ENCODE measurements around the gene KDM4C.
"Not testable (repeated sequence)": the region's sequence is repeated elsewhere in the genome, so short reads cannot be mapped to it uniquely, and the experiment has no call there.

KDM4C gene

DNA sequence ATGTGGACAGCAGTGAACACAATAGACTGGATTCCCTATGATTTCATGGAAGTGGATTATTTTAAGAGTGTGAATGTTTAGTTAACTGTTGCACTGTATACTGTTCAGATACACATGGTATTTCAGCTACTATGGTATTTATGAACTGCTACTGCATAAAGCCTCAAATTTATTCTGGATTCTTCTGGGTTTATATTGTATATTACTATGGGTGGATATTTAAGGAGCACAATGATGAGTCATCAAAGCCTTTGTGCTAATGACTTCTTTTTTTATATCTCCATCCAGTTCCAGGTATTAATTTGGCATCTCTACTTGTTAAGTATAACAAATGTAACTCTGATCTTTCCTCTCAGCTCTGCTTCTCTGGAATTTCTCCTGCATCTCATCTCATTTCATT lies 6.8 kb downstream of the KDM4C start:
- no peak for DNase-seq (ENCODE audit: low spot score)

GRCh38 chr9:6764950-6765349 lies 7.2 kb downstream of the KDM4C start:
- no peak for DNase-seq (ENCODE audit: low spot score)

- DNase-seq (ENCODE audit: low spot score), result no peak
These were observed 7.6 kb downstream of the KDM4C start for GRCh38 chr9:6765396-6765795.

DNA sequence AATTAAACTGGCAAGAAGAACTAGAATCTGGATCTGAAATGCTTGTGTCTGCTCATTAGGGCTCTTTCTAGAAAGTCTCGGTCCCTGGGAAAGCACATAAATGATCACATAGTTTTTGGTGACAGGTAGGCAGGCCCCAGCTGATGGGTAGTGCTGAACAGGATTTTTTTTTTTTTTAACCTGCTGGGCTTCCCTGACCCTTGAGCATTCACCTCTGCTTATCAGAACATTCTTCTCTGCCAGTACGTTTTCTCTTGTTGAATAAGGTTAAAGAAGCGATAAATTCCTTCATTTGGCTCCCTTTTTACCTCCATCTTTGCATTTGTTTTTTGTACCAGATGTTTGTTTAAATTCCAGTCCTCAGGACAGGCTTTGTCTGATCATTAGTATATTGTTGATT lies 8.8 kb downstream of the KDM4C start:
- DNase-seq (ENCODE audit: low spot score), result no peak

- DNase-seq (ENCODE audit: low spot score), result not testable (repeated sequence)
These were observed 10.8 kb downstream of the KDM4C start for GRCh38 chr9:6768587-6768986.

DNA sequence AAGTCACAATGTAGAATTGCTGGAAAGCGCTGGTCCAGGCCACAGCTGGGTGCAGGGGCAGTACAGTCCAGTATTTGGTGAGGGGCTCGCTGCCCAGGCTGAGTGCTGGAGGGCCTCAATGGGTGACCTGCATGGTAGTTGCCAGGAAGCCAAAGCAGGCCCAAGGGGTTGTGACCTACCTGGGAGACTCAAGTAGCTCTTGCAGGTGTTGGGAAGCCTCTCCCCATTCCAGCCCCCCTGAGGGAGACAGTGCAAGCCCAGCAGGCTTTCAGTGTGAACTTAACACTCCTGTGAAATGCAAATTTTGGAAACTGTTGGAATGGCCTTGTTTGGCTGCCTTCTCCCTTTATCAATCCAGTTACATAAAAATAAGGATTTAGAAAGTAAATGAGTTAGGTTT lies 13.9 kb downstream of the KDM4C start:
- no peak for DNase-seq (ENCODE audit: low spot score)

DNA sequence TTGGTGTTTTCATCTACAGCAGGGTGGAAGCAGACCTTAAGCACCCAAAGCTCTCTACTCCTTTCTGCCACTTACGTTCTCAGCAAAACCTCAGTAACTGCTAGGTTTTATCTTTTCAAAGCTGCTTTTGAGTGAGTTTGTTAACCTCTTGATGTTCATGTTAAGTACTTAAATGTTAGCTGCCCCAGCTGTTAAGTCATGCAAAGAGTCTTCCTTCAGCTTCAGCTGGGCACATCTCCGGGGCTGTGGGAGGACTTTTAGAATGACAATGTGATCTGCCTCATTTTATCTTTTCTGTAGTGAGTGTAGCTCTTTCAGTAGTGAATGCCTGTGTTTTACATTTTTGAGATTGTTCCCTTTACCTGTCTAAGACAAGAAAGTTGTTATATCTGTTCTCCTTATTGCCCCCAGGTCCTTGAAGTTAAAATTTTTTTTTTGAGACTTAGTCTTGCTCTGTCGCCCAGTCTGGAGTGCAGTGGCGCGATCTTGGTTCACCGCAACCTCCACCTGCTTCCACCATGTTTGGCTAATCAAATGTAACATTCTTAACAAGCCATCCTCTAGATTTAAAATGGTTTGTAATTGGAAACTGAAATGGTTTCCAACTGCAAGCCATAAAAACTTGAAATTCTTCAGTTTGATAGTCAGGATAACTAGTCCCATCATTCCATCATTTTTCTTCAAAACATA lies 19.6 kb downstream of the KDM4C start:
- no peak for DNase-seq (ENCODE audit: low spot score)

DNA sequence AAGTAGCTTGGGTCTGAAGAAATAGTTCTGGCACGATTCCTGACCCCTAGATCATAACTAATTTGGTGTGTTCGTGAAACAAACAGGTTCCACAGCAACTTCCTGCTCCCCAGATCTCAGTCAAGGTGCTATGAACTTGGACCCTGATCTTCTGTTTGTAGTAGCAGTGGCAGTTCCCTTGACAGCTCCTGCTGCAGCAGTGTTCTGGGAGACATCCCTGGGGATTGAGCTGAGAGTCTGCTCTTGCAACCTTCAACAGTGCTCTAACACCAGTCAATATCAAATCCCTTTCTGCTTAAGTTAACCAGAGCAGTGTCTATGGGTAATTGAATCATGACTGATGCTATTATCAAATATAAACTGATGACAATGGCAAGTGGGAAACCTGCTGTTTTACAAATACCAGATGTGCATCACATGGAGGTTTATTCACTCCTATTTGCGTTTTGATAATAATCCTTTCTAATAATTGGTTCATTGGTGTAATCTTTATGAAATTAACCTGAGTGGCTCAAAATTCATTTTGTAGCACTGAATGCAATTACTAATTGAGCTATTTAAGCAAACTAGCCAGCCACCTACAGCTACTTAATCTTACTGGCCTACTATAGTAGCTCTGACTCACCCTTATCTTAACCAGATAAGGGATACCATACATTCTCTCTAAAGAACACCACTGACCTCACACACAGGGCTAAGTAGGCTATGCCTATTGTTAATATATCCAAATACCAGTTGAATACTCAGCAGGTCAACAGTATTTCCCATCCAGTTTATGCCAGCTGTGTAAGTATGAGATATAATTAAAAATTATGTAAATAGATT lies 21.9 kb downstream of the KDM4C start:
- no peak for DNase-seq (ENCODE audit: low spot score)

- no peak for DNase-seq (ENCODE audit: low spot score)
These were observed 22.9 kb downstream of the KDM4C start for GRCh38 chr9:6780690-6781089.

DNA sequence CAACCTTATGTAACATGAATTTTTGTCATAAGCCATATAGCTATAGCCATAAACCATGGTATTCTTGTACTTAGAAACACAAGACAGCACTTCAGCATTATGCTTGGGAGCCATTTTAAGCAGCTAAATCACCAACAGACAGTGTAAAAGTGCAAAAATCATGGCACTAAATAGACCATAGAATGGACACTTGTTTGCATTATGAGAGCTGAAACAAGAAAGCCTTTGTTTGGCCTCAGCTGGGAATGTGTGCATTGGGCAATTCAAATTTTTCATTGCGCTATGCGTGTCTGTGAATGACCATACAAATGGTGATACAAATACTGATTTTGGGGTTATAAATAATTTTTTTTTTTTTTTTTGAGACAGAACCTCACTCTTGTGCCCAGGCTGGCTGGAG lies 23.7 kb downstream of the KDM4C start:
- no peak for DNase-seq (ENCODE audit: low spot score)

DNA sequence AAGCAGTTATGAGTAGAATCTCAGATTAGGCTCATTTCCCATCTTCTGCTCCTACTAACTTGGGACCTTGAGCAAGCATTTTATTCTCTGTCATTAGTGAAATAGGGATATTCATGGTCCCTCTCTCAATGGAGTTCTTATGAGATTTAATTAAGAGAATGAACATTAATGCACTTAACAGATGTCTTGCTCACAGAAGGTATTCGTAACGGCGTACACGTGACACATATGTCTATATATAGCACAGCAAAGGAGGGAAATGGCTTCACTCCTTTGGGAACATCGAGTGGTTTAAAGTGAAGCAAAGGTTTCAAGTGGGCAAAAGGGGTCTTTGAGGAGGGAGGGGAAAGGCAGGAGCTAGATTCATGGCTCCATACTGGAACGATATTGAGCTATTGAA lies 24.6 kb downstream of the KDM4C start:
- DNase-seq (ENCODE audit: low spot score), result no peak

DNA sequence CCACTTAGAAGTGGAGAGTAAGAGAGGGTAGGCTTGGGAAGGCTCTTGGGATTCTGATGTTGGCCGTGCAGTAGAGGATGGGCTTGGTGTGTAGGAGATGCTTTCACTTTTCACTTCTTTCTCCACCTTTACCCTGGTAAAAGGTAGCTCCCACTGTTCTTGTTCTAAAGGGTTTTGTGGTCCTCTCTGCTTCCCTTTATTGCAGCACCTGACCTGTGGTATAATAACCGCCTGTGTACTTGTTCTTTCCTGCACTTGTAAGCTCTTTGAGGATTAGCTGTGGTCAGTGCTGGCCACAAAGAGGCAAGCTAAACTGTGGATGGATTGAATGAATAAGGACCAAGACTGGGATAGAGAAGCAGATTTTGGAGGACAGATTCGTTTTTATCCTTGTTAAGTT lies 25.2 kb downstream of the KDM4C start:
- DNase-seq (ENCODE audit: low spot score), result no peak

DNA sequence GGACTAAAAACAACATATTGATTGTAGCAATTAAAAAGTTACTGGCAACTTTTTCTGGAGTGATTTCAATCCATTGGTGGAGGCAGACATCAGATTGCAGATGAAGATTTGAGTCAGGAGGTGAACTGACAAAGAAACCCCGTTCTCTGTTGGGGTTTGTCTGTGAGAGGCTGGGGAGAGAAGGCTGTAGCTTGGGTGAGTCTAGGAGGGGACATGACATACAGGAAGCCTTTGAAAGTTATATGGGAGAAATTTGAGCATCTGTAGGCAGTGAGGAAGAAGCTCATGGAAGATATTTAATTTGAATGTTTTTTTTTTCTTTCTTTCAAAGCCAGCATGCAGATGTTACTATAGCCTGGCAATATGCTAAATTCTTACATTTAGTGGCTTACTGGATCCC lies 26.0 kb downstream of the KDM4C start:
- DNase-seq (ENCODE audit: low spot score), result no peak

DNA sequence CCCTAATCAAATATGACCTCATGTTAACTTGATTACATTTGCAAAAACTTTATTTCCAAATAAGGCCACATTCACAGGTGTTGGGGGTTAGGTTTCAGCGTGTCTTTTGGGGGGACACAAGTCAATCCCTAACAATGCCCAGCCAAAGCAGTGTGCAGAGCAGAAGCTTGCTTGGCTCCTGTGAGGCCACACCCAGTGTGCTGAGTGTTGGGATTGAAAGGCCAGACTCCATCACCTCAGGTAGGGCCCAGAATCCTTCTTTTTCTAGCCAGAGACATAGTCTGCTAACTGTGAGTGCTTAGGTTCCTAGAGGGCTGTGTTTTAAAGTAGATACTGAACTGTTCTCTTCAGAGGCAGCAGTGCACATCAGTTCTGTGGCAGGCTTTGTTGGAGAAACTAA lies 27.9 kb downstream of the KDM4C start:
- no peak for DNase-seq (ENCODE audit: low spot score)

DNA sequence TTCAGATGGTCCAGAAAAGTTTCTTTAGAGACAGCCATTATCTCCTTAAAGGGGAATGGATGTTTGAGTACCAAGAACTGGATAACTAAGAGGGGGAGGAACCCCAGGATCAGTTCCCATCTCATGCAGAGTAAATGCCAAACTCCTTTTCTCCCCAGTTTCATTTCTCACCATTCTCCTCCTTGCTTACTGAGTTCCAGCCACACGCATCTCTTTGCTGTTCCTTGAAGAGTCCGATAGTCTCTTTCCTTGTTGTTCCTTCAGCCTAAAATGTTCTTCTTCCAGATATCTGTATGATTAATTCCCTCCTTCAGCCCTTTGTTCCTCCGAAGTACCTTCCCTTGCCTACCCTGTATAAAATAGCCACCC lies 30.0 kb downstream of the KDM4C start:
- DNase-seq (ENCODE audit: low spot score), result no peak

- DNase-seq (ENCODE audit: low spot score), result no peak
These were observed 30.6 kb downstream of the KDM4C start for GRCh38 chr9:6788162-6789016.

- DNase-seq (ENCODE audit: low spot score), result not testable (repeated sequence)
These were observed 31.2 kb downstream of the KDM4C start for GRCh38 chr9:6789017-6789338.

GRCh38 chr9:6790866-6791265 lies 33.1 kb downstream of the KDM4C start:
- no peak for DNase-seq (ENCODE audit: low spot score)

GRCh38 chr9:6793203-6793602 lies 35.4 kb downstream of the KDM4C start:
- no peak for DNase-seq (ENCODE audit: low spot score)

- DNase-seq (ENCODE audit: low spot score), result no peak
These were observed 37.2 kb downstream of the KDM4C start for GRCh38 chr9:6794936-6795335.

- no peak for DNase-seq (ENCODE audit: low spot score)
These were observed 45.2 kb downstream of the KDM4C start for GRCh38 chr9:6802926-6803325.

DNA sequence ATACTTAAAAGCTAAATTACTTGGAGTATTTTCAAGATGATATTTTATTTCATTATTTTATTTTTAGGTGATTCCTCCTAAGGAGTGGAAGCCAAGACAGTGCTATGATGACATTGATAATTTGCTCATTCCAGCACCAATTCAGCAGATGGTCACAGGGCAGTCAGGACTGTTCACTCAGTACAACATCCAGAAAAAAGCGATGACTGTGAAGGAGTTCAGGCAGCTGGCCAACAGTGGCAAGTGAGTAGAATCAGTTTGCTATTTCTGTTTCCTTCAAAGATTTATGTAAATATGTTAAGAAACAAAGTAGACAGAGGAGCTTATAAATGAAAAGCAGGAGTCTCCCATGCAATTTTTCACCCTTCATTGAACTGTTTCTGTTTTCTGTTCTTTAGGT lies 47.8 kb downstream of the KDM4C start:
- no peak for DNase-seq (ENCODE audit: low spot score)

DNA sequence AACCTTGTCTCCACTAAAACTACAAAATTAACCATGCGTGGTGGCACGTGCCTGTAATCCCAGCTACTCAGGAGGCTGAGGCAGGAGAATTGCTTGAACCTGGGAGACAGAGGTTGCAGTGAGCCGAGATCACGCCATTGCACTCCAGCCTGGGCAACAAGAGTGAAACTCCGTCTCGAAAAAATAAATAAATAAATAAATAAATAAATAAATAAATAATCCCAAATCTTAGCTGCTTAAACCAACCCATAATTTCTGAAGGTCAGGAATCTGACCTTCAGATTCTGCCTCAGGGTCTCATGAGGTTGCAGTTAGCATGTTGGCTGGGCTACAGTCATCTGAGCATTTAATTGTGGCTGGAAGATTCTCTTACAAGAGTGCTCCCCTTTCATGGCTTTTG lies 48.5 kb downstream of the KDM4C start:
- DNase-seq (ENCODE audit: low spot score), result not testable (repeated sequence)

Measured in ecto neural progenitor cell (in vitro differentiated cells).